ENCODE measurements around the gene CPT2.

DNA sequence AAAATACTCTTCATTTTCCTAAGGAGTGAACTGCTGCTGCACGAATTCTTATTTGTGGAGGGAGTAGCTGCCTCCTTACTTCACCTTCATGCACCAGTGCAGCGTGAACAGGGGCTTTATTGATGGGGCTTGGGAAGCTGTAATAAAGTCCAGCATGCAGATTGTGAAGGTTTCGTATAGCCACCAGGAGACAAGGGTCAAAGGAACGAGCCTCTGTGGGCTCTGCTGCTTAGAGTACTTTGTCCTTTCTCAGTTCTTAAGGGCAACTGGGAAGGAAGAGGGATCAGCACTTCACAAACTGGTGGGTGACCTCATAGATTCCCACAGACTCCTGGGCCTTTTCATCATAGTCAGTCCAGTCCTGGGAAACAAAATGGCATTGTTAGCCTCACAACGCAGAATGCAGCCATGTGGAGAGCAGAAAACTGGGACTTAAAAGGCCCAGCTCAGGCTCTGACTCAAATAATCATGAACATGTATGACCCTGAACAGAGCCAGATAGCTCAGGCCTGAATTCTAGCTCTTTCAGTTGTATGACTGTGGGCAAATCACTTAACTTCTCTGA, 17.8 kb downstream of the CPT2 start:
- TF ChIP-seq, protein P1, sequence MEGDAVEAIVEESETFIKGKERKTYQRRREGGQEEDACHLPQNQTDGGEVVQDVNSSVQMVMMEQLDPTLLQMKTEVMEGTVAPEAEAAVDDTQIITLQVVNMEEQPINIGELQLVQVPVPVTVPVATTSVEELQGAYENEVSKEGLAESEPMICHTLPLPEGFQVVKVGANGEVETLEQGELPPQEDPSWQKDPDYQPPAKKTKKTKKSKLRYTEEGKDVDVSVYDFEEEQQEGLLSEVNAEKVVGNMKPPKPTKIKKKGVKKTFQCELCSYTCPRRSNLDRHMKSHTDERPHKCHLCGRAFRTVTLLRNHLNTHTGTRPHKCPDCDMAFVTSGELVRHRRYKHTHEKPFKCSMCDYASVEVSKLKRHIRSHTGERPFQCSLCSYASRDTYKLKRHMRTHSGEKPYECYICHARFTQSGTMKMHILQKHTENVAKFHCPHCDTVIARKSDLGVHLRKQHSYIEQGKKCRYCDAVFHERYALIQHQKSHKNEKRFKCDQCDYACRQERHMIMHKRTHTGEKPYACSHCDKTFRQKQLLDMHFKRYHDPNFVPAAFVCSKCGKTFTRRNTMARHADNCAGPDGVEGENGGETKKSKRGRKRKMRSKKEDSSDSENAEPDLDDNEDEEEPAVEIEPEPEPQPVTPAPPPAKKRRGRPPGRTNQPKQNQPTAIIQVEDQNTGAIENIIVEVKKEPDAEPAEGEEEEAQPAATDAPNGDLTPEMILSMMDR (IDR thresholded peaks at IDR 0.05), result no peak
- TF ChIP-seq POLR2A (IDR thresholded peaks at IDR 0.05), result no peak
- no peak for TF ChIP-seq POLR2AphosphoS5 (IDR thresholded peaks at IDR 0.05)
- no peak for TF ChIP-seq EP300 (IDR thresholded peaks at IDR 0.05)
